ENCODE results near the gene L3HYPDH. TPM values are rescaled to one million over a fixed set of nuclear protein-coding genes. Genes with fewer than 3 reads are reported as not detected.

Gene L3HYPDH
- total and polyA plus RNA-seq, 2 of the 13 experiments (the other 11 are each of a cell fraction or from before 2014, with no cell fraction given), result 30.5 to 36.6 TPM

DNA sequence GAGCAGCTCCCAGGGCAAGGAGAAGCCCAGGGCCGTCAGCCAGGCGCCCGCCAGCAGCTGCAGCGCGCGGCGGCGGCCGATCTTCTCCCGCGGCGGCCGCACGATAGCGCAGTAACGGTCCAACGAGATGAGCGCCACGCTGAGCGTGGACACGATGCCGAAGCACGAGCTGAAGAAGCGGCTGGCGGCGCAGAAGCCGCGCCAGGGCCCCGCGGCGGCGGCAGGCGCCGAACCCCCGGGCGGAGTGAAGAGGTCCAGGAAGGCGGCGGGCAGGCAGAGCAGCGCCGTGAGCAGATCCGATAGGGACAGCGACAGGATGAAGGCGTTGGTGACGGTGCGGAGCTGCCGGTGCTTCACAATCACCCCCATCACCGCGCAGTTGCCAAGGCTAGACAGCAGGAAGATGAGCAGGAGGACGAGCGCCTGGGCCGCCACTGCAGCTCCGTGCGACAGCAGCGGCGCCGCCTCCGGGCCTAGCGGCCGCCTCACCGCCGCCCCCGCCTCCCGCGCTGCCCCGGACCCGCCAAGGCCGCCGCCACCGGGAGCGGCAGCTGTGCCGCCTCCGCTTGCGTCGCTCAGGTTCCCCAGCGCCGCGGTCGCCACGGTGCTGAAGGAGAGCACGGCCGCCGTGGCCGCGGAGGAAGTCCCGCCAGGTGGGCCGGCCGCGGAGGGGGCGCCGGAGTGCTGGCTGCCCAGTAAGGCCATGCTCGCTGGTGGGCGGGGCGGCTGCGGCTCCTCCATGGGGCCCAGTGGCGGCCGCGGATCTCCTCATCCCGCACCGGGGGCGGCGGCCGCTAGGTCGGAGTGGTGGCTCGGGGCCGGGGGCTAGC, 19.5 kb downstream of the L3HYPDH start (continued):
- TF ChIP-seq, protein P1, sequence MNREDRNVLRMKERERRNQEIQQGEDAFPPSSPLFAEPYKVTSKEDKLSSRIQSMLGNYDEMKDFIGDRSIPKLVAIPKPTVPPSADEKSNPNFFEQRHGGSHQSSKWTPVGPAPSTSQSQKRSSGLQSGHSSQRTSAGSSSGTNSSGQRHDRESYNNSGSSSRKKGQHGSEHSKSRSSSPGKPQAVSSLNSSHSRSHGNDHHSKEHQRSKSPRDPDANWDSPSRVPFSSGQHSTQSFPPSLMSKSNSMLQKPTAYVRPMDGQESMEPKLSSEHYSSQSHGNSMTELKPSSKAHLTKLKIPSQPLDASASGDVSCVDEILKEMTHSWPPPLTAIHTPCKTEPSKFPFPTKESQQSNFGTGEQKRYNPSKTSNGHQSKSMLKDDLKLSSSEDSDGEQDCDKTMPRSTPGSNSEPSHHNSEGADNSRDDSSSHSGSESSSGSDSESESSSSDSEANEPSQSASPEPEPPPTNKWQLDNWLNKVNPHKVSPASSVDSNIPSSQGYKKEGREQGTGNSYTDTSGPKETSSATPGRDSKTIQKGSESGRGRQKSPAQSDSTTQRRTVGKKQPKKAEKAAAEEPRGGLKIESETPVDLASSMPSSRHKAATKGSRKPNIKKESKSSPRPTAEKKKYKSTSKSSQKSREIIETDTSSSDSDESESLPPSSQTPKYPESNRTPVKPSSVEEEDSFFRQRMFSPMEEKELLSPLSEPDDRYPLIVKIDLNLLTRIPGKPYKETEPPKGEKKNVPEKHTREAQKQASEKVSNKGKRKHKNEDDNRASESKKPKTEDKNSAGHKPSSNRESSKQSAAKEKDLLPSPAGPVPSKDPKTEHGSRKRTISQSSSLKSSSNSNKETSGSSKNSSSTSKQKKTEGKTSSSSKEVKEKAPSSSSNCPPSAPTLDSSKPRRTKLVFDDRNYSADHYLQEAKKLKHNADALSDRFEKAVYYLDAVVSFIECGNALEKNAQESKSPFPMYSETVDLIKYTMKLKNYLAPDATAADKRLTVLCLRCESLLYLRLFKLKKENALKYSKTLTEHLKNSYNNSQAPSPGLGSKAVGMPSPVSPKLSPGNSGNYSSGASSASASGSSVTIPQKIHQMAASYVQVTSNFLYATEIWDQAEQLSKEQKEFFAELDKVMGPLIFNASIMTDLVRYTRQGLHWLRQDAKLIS (CRISPR knock-in tag; IDR thresholded peaks at IDR 0.05), result no peak
- TF ChIP-seq MEIS2 (CRISPR knock-in tag; IDR thresholded peaks at IDR 0.05) (no peak), TBL1XR1 (IDR thresholded peaks at IDR 0.05; ENCODE audit: borderline replicate concordance, low read length, partially characterized antibody) (no peak), SPEN (CRISPR knock-in tag; IDR thresholded peaks at IDR 0.05; ENCODE audit: low read depth) (no peak), MBD4 (IDR thresholded peaks at IDR 0.05; ENCODE audit: borderline replicate concordance, low read length) (no peak), ZNF101 (CRISPR knock-in tag; IDR thresholded peaks at IDR 0.05; ENCODE audit: borderline replicate concordance, low read depth) (no peak)
- TF ChIP-seq, protein P2, sequence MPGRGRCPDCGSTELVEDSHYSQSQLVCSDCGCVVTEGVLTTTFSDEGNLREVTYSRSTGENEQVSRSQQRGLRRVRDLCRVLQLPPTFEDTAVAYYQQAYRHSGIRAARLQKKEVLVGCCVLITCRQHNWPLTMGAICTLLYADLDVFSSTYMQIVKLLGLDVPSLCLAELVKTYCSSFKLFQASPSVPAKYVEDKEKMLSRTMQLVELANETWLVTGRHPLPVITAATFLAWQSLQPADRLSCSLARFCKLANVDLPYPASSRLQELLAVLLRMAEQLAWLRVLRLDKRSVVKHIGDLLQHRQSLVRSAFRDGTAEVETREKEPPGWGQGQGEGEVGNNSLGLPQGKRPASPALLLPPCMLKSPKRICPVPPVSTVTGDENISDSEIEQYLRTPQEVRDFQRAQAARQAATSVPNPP (CRISPR knock-in tag; IDR thresholded peaks at IDR 0.05), result no peak; the same call in 1 of the 2 replicates
- TF ChIP-seq, protein P3, sequence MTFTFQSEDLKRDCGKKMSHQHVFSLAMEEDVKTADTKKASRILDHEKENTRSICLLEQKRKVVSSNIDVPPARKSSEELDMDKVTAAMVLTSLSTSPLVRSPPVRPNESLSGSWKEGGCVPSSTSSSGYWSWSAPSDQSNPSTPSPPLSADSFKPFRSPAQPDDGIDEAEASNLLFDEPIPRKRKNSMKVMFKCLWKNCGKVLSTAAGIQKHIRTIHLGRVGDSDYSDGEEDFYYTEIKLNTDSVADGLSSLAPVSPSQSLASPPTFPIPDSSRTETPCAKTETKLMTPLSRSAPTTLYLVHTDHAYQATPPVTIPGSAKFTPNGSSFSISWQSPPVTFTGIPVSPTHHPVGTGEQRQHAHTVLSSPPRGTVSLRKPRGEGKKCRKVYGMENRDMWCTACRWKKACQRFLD (CRISPR knock-in tag; IDR thresholded peaks at IDR 0.05; ENCODE audit: borderline replicate concordance), result no peak
- TF ChIP-seq, protein P4, sequence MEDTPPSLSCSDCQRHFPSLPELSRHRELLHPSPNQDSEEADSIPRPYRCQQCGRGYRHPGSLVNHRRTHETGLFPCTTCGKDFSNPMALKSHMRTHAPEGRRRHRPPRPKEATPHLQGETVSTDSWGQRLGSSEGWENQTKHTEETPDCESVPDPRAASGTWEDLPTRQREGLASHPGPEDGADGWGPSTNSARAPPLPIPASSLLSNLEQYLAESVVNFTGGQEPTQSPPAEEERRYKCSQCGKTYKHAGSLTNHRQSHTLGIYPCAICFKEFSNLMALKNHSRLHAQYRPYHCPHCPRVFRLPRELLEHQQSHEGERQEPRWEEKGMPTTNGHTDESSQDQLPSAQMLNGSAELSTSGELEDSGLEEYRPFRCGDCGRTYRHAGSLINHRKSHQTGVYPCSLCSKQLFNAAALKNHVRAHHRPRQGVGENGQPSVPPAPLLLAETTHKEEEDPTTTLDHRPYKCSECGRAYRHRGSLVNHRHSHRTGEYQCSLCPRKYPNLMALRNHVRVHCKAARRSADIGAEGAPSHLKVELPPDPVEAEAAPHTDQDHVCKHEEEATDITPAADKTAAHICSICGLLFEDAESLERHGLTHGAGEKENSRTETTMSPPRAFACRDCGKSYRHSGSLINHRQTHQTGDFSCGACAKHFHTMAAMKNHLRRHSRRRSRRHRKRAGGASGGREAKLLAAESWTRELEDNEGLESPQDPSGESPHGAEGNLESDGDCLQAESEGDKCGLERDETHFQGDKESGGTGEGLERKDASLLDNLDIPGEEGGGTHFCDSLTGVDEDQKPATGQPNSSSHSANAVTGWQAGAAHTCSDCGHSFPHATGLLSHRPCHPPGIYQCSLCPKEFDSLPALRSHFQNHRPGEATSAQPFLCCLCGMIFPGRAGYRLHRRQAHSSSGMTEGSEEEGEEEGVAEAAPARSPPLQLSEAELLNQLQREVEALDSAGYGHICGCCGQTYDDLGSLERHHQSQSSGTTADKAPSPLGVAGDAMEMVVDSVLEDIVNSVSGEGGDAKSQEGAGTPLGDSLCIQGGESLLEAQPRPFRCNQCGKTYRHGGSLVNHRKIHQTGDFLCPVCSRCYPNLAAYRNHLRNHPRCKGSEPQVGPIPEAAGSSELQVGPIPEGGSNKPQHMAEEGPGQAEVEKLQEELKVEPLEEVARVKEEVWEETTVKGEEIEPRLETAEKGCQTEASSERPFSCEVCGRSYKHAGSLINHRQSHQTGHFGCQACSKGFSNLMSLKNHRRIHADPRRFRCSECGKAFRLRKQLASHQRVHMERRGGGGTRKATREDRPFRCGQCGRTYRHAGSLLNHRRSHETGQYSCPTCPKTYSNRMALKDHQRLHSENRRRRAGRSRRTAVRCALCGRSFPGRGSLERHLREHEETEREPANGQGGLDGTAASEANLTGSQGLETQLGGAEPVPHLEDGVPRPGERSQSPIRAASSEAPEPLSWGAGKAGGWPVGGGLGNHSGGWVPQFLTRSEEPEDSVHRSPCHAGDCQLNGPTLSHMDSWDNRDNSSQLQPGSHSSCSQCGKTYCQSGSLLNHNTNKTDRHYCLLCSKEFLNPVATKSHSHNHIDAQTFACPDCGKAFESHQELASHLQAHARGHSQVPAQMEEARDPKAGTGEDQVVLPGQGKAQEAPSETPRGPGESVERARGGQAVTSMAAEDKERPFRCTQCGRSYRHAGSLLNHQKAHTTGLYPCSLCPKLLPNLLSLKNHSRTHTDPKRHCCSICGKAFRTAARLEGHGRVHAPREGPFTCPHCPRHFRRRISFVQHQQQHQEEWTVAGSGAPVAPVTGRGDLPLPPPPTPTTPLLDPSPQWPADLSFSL (CRISPR knock-in tag; IDR thresholded peaks at IDR 0.05), result no peak
- TF ChIP-seq, protein P5, sequence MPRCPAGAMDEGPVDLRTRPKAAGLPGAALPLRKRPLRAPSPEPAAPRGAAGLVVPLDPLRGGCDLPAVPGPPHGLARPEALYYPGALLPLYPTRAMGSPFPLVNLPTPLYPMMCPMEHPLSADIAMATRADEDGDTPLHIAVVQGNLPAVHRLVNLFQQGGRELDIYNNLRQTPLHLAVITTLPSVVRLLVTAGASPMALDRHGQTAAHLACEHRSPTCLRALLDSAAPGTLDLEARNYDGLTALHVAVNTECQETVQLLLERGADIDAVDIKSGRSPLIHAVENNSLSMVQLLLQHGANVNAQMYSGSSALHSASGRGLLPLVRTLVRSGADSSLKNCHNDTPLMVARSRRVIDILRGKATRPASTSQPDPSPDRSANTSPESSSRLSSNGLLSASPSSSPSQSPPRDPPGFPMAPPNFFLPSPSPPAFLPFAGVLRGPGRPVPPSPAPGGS (CRISPR knock-in tag; IDR thresholded peaks at IDR 0.05), result no peak
